NCI-H187 treated with DMSO at 0.1 percent for 48 hours (cell line): ENCODE data around the gene LAMC1.
"Not testable (repeated sequence)": the region's sequence is repeated elsewhere in the genome, so short reads cannot be mapped to it uniquely, and the experiment has no call there.

ENCODE experiments used
- DNase-seq: peaks from one replicate; lab custom pipeline; 2025; lab: John Stamatoyannopoulos, UW

LAMC1 gene

GRCh38 chr1:183043872-183044854 lies 20.9 kb downstream of the LAMC1 start:
- no peak for DNase-seq

GRCh38 chr1:183044893-183045649 lies 21.9 kb downstream of the LAMC1 start:
- DNase-seq = no peak

DNA sequence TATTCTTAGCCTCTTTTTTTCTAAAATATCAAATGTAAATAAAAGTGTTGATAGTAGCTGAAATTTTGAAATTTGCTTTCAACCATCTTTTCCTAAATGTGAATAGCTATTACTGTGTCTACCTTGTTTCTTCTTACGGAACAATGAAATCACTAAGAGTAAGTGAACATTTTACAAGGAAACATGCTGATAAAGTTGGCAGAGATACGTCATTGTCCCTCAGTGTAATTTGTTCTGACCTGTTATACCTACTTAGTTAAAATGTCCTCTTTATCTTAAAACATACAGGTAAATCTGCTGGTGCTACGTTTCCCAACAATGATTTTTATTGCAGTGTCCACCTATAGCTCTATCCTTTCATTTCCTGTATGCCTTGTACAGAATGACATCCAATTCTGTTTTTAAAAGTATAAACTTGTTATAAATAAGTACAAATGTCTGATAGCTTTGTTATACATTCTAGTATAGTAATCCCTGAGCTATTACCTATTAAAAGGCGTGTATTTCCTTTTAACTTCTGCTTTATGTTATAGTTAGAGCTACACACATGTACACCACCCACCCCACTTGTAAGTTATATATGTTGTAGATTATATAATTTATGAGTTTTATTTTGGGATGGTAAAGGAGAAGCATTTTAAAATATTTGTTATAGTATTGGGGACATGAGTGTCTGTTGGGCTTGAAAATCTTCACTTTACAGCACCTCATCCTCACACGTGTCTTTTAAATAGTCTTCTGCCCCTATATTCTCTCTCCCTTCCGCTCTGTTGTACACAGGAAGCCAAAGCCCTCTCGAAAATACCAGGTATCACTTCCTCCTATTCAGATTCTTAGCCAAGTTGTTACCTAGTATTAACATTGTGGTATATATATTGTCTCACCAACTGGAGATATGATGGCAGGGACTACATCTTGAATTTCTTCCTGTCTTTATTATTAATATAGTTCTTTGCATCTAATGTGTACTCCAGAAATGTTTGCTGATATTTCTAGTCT lies 25.2 kb downstream of the LAMC1 start:
- DNase-seq = no peak

DNA sequence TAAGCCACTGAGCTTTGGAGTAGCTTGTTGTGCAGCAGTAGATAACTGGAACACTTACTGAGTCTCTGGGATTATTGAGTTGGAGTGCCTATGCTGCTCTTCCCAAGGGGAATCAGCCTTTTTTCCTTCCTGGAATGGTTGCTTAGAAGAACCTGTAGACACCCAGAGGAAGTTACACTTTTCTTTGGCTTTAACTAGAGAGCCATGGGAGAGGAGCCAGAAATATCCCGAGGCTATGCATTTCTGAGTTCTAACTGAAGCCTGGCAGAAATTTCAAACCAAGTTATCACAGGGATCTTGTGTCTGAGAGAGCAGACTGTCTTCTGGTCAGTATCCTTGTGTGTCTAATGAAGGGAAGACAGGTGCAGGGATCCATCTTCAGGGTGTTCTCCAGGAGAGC lies 28.3 kb downstream of the LAMC1 start:
- DNase-seq = no peak

DNA sequence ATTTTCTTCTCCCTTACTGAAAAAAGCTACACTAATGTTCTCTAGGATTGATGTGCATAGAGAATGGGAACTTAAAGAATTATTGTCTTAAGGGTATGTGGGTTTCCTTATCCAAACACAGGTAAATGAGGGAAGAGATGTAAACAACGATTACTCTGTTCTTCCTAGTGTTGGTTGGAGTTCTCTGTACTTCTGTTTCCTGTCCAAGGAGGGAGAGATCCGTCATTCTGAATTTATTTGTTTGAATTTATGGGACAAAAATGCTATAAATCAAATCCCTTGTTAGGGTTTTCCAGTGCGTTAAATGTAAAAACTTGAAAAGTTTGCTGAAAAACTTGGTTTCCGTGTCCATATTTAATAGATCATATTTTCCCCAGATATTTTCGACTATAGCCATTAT lies 29.6 kb downstream of the LAMC1 start:
- no peak for DNase-seq

DNA sequence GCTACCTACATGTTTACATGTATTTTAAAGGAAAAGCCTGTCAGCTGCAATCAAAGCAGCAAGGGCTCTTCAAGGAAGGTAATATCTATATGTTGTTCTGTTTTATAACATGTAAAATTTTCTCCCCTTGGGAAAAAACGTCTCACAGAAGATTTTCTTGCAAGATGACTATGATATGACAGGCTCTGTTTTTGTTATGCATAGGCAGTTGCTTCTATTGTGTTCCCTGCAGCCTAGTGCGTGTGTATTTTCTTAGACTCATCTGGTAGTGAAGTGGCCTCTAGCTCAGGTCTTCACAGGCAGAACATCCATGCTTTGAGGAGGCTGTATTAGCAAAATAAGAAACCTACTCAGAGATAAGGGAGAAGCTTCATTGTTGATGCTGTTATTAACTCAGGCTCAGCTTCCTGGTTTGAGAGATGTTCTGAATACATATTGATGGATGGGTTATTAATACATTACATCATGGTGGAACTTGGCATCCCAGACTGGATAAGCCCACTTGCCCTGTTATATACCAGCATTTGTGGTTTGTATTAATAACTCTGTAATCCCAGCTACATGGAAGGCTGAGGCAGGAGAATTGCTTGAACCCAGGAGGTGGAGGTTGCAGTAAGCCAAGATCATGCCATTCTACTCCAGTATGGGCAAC lies 35.8 kb downstream of the LAMC1 start:
- no peak for DNase-seq

DNA sequence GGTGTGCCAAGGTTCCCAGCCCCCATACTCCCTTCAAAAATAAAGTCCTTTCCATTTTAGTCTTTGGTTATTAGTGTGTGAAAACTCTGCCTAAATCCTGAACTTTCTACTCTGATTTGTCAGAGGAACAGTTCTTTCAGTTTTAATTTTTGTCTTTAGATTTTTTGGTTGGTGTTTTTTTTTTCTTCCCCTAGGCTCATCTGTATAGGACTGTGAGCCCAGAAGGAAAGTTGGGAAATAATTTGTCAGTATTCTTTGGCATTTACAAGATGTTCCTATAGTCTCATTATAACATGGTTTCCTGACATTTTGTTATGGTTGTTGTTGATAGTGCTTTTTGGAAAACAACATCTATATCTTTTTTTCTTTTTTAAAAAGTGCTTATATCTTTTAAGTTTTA lies 38.0 kb downstream of the LAMC1 start:
- no peak for DNase-seq

DNA sequence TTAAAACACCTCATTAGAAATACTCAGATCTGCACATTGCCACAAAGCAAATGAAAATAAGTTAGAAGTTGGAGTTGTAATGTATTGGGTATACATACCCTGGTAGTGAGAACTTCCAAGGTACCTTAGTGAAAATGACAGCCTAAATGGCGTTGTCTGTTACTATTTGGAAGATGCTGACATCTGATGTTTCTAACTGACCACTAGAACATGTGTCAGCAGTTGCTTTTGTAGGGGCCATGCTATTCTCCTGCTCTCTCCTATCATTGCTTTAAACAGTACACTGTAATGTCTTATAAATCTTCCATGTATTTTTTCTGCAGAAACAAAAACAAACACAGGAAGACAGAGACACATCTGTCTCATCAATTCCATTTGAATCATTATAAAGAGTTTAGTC lies 40.1 kb downstream of the LAMC1 start:
- no peak for DNase-seq

DNA sequence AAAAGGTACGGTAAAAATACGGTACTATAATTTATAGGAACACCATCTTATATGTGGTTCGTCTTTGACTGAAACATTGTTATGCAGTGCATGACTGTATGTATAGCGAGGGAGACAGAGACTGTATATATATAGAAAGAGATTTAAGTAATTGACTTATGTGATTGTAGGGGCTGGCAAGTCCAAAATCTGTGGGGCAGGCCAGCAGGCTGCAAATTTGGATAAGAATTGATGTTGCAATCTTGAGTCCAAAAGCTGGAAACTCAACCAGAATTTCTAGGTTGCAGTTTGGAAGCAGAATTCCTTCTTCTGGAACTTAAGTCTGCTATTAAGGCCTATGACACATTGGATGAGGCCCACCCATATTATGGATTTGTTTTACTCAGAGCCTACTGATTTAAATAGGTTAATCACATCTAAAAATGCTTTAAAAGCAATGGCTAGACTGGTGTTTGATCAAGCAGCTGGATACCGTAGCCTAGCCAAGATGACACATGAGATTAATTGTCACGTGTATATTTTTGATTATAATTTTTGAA lies 42.0 kb downstream of the LAMC1 start:
- no peak for DNase-seq

- DNase-seq = not testable (repeated sequence)
Observed at GRCh38 chr1:183066432-183066831, 43.2 kb downstream of the LAMC1 start.

DNA sequence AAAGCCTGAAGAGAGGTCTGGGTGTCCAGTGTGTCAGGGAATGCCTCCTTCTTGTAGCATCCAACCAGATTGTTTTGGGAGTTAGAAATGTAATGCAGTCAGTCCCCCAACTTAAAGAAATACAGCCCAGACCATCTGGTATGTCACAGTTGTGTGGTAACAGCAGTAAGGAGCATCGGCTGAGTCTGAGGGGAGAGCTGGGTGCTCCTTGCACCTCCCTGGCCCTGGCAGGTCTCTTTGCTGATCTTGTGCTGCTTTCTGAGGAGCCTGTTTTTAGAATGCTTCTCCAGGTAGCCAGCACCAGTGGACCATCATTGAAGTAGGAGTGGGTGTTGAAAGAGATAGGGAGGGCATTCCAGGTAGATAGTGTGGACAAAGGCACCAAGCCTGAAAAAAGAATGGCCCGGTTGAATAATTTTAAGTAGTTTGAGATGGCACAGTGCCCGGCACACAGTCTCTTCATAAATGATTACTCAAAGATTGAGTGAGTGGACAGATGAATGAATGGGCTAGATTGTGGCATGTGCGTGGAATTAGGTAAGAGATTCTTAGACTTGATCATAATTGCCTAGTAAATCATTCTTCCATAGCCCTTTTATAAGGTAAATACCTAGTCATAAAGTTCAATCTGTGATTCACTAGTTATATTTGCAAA lies 46.5 kb downstream of the LAMC1 start:
- no peak for DNase-seq

DNA sequence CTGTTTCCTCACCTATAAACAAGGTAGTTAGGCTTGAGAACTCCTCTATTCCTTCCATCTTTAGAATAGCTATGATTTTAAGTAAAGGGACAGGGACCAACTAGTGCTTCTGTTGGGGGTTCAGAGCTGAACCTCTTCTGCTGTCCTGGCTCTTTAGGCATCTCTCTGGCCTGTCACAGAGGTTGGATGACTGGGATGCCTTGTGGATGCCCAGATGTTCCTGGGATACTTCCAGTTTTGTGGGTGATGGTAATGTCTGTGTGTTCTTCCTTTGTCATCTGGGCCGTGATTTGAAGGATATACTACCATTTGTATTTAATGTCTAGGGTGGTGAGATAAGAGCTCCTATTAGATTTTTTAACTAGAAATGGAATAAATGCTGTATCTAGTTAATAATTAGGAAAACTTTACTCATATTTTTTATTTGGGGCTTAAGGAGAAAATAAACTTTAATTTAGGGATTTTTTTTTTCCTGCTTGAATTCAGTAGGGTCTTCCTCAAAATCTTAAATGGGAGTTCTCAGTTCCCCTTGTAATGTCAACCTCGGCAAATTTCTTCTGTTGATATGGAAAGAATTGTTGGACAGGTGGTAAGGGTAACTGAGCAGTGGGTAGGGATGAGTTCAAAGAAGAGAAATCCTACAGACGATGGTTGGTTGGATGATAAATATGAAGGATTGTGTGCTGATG lies 47.2 kb downstream of the LAMC1 start:
- no peak for DNase-seq

- DNase-seq = no peak
Observed at GRCh38 chr1:183070923-183071618, 47.9 kb downstream of the LAMC1 start.

- DNase-seq = not testable (repeated sequence)
Observed at GRCh38 chr1:183072595-183072994, 49.4 kb downstream of the LAMC1 start.

DNA sequence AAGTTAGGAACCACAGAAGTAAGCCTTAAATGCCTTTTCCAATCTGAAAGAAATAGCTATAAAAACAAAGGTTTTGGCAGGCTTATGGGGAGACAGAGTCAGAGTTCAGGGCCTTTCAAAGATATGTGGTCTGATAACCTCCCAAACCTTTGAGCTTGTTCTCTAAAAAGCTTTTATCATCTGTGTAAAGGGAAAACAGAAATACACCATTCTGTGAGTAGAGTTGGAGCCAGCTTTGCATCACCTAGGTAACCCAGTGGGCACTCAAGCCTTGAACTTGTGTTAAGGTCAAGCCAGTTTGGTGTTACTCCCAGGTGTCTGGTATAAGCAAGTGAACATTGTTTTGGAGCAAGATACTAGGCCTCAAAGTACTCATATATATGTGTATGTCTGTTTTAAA lies 50.1 kb downstream of the LAMC1 start:
- no peak for DNase-seq

DNA sequence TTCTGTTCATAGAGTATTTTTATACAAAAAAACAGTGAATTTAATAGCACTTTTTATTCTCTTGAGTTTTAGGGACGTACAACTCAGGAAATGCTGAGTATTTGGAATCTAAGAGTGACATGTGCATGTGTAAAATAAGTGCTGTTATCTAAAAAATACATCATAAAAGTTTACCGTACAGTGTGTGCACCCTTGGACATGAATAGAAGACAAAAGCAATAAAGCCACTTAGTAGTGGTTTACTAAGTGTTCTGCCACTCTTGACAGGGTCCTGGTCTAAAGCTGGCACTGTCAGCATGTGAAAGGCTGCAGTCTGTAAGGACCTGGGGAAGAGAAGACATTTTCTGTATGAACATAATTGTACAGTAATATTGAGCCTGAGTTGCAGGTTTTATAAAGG lies 51.0 kb downstream of the LAMC1 start:
- DNase-seq = no peak

GRCh38 chr1:183075861-183076260 lies 52.6 kb downstream of the LAMC1 start:
- DNase-seq = no peak

DNA sequence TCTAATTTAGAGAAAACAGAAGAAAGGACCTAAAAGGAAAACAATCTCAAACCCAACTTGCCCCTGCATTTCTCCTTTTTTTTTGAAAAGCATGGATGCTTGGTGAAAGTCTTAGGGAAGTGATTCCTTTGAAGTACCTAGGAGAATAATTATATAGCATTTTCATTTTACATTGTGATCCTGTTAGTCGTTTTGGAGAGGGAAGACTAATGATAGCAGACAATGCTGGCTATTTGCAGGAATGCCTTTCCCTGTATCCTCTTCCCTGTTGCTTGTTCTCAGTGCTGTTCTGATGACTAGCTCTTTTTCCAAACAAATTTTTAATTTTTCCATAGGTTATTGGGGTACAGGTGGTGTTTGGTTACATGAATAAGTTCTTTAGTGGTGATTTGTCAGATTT lies 53.9 kb downstream of the LAMC1 start:
- no peak for DNase-seq

- DNase-seq = no peak
Observed at GRCh38 chr1:183079712-183080388, 56.6 kb downstream of the LAMC1 start.
